ENCODE results near the gene DCLK1.
"Not testable (repeated sequence)": the region's sequence is repeated elsewhere in the genome, so short reads cannot be mapped to it uniquely, and the experiment has no call there.

The DCLK1 gene

GRCh38 chr13:36130552-36131221, 495 bp downstream of the DCLK1 start:
- DNase-seq: no peak

DNA sequence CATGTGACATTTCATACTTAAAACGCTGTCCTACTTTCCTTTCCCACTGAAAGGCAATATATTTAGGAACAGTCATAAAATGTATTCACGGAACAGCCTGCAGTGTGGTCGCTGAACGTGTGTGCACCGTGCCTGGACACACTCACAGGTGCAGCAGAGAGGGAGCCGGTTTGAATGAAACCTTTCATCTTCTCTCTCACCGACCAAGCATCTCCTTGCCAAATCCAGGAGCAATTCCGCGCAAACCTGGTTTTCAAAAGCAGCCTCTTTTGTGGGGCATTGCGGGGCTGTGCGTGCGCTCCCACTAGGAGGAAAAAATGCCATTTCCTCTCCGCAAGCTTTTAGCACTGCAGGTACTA, 1.0 kb downstream of the DCLK1 start:
- DNase-seq: no peak

DNA sequence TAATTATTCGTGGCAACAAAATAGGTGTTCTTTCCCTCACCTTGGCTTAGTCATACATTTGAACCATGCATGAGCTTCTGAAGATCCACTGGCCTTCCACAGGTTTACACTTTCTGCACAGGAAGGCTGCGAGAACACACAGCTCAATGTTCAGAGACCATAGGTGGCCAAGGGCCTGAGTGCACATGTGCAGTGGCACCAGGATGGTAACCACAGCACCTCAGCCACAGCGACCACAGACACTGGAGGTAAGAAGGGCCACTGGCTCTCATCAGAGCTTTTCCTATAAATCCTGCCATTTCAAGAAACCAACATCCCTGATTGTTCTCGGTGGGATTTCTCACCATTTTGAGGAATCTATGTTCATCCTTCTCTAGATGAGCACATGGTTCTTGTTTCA, 1.6 kb downstream of the DCLK1 start:
- DNase-seq: no peak

GRCh38 chr13:36126491-36126890, 4.7 kb downstream of the DCLK1 start:
- DNase-seq: no peak

- DNase-seq: no peak
Measured at GRCh38 chr13:36125841-36126240, 5.3 kb downstream of the DCLK1 start.

DNA sequence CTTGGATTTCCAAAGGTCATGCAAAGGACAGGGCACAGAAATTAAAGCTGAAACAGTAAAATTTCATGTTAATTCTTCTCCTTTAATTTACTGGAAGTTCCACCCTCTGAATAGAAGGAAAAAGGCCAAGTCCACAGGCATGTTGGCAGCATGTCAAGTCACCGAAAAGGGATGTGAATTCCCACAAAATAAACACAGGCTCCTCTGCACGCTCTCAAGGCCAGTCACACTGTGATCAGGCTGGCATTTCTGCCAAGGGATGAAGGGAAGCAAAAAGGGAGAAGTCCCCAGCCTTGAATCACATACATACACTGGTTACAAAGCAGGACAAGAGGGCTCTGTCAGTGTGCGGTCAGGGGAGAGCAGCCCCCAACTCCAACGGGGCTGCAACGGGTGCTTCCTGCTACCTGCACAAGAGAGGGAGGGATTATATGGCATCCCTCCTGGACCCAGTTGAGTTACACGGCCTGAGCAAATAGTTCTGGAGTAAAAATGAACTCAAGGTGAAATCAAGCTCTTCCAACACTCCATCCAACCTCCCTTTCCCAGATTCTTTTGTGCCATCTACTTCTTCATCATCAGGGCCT, 6.9 kb downstream of the DCLK1 start:
- no peak for DNase-seq

DNA sequence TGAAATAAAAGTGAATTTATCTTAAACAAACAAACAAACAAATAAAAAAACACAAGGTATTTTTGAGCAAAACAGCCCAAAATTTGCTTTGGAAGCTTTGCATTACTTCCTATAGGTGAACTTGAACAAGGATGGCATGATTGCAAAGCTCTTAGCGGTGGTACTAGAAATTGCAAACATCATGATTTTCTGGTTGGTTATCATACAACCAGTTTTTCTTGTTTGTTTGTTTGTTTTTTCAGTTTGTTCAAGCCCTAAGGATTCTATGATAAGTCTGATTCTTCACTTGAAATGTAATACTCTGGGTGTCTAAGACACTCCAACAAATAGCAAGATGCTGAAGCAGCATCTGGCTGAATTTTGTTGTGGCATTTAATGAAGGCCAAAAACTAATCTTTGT, 15.9 kb downstream of the DCLK1 start:
- no peak for DNase-seq

GRCh38 chr13:36114233-36114632, 16.9 kb downstream of the DCLK1 start:
- no peak for DNase-seq

DNA sequence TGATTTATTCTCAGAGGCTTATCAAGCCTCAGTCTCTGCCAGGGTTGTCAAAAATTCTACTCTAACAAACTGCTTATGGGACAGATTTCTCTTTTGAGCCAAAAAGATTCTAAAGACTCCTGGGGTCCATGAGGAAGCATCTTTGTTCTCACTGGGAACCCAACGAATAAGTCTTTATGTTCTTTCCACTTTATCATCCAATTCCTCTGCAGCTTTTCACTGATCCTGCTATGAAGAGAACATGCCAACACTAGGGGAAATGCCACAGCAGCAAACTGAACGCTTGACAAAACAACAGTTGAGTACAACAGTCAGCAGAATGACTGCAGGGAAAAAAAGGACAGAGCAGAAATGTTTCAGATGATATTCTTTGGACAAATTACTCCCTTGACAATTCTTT, 22.2 kb downstream of the DCLK1 start:
- no peak for DNase-seq

GRCh38 chr13:36108342-36108741, 22.8 kb downstream of the DCLK1 start:
- DNase-seq: no peak

- DNase-seq: no peak
Measured at GRCh38 chr13:36107521-36107920, 23.7 kb downstream of the DCLK1 start.

GRCh38 chr13:36105726-36106125, 25.5 kb downstream of the DCLK1 start:
- no peak for DNase-seq

- no peak for DNase-seq
Measured at GRCh38 chr13:36102721-36103120, 28.5 kb downstream of the DCLK1 start.

GRCh38 chr13:36101907-36102306, 29.3 kb downstream of the DCLK1 start:
- not testable (repeated sequence) for DNase-seq

GRCh38 chr13:36101157-36101556, 30.0 kb downstream of the DCLK1 start:
- DNase-seq: no peak

DNA sequence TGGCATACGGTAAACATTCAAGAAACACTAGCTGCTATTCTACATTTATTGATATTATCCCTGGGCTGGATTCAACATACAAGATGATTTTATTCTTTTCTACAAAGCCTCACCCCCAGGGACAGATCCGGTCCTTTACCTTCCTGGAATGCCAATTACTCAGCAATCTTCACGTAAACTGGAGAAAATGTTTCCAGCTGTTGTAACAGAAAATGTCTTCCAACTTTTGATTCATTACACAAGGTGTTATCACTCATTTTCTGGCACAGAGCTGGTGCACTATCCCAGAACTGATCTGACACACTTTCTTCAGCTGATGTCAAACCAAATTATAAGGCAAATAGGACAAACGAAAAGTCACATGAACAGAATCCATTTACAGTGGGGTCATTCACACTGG, 33.1 kb downstream of the DCLK1 start:
- no peak for DNase-seq

DNA sequence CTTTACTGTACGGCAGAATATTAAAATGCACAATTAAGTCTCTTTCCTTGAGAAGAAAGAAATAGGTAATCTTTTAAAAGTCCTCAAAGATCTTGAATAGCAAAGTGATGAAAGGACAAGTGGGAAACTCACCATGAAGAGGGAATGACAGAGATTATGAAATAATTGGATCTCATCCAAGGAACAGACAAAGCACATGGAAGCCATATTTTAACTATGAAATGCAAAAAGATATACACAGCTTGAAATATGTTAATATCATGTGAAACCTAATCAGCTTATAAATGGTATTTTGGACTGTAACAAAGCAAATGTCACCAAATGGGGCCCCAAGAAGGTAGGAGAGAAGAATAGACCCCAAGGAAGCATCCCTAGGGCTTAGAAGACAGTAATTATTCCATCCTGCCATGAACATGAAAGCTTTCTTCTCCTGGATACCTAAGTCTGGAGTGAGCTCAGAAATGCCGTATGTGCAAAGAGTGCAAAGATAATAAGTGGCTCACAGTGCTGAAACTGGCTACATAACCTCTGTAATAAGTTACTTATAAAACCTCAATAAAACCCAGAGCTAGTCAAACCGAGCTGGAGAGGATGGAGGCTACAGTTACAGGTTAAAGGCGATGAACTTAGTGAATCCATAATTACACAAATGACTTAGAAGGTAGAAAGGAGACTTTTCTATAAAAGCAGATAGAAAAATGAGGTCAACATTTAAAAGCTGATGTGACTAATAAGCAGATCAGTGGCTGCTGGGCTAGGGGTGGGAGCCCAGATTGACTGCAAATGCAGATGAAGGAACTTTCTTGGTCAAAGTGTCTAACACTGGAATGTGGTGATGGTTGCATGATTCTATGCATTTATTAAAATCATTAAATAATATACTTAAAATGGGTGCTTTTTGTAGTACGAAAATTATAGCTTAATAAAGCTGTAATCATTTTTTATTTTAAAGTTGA, 34.4 kb downstream of the DCLK1 start:
- no peak for DNase-seq

DNA sequence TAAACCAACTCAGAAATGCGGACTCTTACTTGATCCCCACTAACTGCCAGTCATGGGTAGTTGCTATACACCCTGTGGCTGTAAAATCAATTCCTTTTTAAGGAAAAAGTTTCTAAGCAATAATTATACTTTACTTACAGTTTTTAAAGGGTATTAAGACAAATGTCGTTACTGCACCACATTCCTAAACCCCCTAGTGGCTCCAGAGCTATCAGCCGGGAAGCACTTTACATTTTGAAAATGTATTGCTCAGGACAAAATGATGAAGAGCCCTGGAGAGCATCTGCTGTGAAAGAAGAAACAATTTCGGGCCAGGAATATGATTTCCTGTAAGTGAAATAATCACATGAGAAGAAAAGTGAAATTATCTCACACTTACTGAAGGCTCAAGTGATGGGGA, 36.7 kb downstream of the DCLK1 start:
- DNase-seq: no peak

DNA sequence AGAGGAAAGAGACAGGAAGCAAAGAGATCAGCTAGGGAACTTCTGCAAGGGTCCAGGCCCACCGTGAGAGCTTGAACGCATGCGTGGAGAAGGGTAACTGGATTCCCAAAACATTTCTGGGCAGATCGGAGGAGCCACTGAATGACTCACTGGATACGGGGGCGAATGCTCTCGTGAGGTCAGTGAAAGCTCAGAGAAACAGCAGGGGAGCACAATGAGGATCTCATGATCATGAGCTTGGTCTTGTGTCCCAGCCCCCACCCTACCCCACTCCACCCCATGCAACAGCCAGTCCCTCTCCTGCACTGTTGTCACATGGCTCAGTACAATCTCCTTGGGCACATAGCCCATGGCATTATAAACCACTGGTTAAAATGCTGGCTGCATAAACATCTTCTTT, 40.6 kb downstream of the DCLK1 start:
- no peak for DNase-seq

- DNase-seq: no peak
Measured at GRCh38 chr13:36089130-36089647, 42.0 kb downstream of the DCLK1 start.

- DNase-seq: no peak
Measured at GRCh38 chr13:36088463-36088862, 42.7 kb downstream of the DCLK1 start.

GRCh38 chr13:36088001-36088400, 43.2 kb downstream of the DCLK1 start:
- no peak for DNase-seq

GRCh38 chr13:36086117-36086516, 45.1 kb downstream of the DCLK1 start:
- no peak for DNase-seq

DNA sequence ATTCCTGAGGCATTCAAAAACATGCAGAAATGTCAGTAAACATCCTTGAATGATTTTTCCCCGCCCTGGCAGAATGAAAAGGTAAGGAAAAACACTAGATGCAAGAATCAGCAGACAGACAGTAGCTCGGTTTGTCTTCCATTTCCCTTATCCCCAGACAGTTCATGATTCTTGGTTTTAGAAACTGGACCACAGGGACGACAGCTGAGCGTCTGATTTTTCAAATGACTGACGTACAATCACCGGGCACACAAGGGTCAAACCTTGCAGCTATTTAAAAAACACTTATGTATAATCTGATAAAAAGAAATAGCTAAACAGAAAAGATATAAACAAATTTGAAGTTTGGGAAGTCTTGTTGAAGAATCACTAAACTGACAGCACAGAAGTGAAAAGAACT, 47.1 kb downstream of the DCLK1 start:
- no peak for DNase-seq

Data from activated effector memory CD4-positive, alpha-beta T cell treated with anti-CD3 and anti-CD28 coated beads, Interleukin-2, amount 50 U/mL, for 16 hours (primary cell).